NCI-H774 (cell line): Measurements from ENCODE around the gene SASS6.
"Not testable (repeated sequence)": the region's sequence is repeated elsewhere in the genome, so short reads cannot be mapped to it uniquely, and the experiment has no call there.

Source experiments
- DNase-seq: peaks from one replicate; lab custom pipeline; 2025; lab: John Stamatoyannopoulos, UW

SASS6 gene

DNA sequence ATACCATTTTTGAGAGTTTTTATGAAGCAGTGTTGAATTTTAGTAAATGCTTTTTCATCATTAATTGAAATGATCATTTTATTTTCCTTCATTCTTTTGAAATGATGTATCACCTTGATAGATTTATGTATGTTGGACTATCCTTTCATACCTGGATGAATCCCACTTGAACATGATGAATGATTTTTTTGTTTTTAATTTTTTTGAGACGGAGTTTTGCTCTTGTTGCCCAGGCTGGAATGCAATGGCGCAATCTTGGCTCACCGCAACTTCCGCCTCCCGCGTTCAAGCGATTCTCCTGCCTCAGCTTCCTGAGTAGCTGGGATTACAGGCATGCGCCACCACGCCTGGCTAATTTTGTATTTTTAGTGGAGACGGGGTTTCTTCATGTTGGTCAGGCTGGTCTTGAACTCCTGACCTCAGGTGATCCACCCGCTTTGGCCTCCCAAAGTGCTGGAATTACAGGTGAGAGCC is 85.5 kb downstream of the SASS6 start:
- not testable (repeated sequence) for DNase-seq

DNA sequence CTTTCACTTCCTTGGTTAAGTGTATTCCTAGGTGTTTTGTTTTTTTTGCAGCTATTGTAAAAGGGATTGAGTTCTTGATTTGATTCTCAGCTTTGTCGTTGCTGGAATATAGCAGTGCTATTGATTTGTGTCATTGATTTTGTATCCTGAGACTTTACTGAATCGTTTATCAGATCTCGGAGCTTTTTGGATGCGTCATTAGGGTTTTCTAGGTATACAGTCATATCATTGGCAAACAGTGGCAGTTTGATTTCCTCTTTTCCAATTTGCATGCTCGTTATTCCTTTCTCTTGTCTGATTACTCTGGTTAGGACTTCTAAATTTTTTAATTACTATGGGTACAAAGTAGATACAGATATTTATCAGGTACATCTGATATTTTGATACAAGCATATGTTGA is 87.5 kb downstream of the SASS6 start:
- no peak for DNase-seq

DNA sequence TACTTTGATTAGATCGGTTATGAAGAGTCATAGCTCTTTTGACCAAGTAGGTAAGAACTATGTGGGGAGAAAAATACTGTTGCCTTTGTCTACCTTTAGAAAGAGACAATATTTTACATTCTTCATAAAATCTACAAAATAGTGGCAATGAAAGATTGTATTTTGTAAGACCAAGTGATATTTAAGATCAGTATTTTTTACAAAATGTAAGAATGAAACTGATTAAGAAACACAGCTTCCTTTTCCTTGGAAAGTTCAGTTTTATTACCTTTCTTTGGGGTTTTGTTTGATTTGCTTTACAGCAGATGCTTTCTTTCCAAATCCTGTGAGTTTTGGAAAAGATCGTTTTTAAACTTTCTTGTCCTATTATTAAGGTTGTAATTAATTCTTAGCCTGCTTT is 93.1 kb downstream of the SASS6 start:
- no peak for DNase-seq

DNA sequence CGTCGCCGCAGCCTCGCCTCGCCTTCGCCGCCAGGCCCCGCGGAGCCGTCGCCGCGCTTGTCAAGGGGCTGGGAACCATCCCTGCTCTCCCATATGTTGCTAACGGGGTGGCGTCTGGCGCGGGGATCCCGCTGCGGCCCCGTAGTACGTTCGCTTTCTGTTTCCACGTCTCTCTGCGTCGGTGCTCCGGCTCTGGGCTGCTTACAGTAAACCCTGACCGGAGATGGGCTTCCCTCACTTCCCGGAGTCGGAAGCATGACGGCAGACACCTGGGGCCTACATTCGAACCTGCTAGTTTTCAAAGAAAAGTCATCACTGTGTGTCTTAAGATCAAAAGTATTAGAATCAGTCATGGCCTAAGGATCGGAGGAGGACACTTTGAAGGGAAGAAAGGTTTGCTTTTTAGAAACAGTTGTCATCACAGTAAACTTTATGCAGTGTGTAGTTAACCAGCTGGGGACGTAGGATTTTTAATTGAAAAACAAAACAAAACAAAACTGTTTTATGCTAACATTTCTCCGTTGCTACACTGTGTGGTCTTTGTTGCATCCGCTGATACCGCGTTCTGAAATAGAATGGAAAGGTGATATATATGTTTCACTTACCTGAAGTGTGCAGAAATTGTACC is 94.0 kb downstream of the SASS6 start:
- no peak for DNase-seq

DNA sequence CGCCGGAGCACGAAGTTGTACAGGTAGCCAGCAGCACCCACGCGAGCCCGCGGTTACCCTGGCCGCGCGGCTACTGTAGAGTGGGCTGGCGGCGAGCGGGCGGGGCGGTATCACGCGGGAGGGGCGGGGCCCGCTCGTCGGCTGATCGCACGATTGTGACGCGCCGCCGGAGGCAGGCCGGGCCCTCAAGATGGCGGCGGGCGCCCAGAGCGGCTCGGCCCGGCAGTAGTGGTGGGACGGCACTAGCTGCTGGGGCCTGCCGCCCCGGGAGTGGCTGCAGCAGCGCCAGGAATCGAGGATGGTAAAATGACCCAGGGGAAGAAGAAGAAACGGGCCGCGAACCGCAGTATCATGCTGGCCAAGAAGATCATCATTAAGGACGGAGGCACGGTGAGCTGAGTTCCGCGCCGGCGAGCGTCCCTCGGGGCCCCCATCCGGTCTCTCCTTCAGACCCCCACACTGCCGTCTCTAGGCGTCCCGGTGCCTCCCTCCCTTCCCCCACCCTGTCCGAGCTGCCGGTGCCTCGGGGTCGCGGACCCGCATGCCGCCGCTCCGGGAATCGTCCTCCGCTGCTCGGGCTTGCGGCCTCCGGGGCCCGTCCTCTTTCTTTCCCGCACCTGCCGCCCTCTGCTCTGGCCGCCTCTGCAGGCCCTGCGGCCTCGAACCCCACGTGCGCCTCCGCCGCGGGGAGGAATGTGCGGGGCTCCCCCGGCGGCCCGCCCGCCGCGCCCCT is 94.6 kb downstream of the SASS6 start:
- peak; percentile 86 for DNase-seq

DNA sequence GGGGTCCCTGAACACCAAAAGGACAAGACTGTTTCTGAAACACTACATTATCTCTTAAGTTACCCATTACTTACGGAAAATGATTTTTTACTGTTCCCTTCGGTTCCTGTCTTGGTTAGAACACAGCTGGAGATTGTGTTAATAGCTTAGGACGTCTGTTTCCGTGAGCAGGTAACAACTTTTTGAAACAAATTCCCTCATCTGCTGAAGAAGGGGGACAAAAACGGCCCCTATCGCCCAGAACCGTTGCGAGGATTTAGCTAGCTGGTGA is 95.1 kb downstream of the SASS6 start:
- DNase-seq = peak; percentile 30

DNA sequence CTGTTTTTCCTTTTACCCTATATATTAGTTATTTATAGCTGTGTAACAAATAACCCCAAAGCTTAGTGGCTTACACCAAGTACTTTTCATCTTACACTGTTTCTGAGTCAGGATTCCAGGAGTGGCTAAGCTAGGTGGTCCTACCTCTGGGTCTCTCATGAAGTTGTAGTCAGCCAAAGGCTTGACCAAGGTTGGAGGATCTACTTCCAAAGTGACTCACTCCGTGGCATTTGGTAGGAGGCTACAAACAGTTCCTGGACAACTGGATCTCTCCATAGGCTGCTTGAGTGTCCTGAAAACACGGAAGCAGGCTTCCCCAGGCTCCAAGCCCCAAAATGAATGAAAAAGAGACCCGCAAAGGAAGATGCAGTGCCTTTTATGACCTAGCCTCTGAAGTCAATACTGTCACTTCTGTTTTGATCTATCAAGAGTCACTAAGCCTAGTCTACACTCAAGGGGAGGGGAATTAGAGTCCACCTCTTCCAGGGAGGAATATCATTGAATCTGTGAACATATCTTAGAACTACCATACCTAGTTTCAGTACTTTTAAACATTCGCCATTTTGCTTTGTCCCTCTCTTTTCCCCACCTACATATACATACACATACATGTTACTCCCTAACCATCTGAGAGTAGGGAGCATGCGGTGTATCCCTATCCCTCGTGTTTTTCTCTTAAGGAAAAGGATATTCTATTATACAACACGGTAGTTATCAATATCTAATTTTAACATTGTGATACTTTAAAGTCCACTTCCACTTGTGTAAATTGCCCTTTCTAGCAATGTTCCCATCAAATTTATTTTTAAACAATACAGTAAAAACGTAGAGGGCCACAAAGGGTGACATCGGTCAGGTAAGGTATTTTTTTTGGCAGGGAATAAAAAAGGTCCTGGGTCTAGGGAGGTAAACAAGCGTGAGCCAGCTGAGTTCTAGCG is 95.7 kb downstream of the SASS6 start:
- DNase-seq = peak; percentile 7

DNA sequence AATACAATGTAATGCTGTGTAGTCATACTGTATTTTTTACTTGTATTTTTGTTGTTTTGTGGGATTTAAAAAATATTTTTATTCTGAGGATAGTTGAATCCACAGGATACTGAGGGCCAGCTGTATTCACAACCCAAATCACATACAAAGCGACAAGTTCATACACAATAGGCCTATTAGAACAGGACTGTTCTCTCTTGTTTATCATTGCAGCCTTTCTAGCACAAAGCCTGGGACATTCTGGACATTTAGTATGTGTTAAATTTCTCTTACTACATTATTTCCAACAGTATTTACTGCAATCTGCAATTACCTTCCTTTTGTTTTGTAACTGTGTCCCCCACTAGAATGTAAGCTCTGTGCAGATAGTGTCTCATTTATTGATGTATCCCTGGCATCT is 97.5 kb downstream of the SASS6 start:
- DNase-seq = no peak

DNA sequence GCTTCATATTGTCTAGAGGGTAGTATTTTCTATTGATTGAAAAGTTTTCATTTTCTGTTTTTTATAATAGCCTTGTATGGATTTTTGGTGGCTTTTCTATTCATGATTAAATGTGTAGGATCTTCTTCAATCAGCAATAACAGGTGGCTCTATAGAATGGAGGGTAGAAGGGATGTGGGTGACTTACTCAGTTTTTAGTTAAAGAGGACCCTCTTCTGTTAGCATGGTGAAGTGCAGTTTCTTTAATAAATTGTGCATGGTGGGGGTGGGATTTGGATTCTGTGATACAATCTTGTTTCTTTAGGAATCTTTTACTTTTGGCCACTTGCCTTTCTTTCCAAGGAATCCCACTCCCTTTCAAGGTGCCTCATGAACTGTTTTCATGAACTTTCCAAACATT is 98.3 kb downstream of the SASS6 start:
- no peak for DNase-seq
